GM19395 (cell line): ENCODE measurements around the gene TRPV3.
"Not testable (repeated sequence)": the region's sequence is repeated elsewhere in the genome, so short reads cannot be mapped to it uniquely, and the experiment has no call there.

Experiments used
- ATAC-seq: cut with Tn5 transposase; IDR thresholded peaks from one replicate; pipeline ENCODE4 v1.9.1; 2021; ENCODE audit warnings: mild to moderate bottlenecking, moderate library complexity; ENCODE audit not compliant: unreplicated experiment

TRPV3 gene

DNA sequence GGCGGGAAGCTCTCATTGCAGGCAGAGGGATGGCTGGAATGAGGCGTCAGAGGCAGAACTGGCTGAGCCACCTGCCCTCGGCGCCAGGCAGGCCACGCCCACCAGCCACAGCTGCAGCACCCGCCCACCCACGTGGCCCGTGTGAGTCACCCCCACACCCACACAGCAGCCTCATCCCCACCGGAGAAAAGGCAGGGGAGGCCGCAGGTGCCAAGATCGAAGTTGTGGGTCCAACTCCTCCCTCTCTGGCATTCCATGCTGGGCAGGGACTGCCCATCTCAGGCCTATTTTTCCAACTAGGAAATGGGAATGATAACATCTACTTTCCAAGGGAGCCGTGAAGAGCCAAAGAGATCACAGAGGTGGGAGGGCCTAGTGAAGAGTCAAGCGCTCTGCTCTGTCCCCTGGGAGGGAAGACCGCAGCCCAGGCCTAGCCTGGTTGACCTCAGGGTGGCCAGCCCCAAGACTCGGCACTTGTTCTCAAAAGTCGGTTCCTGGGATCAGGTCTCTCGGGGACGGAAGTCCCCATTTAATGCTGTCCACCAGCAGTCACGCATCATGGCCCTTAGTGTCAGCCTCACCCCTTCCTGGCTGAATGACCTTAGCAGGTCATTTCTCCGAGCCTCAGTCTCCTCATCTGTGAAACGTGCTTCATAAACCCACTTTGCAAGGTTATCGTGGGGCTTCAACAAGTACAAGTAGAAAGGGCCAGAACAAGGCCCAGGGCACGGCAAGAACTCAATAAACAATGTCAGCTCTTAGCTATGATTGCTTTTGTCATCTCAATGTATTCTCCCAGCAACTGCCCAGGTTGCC is at the start of gene TRPV3:
TRPV3 (minus strand) TSS at position 45 of the 816 bp plus-strand sequence. CDS start 2,962 bp downstream, outside the sequence.
- peak; percentile 46 for ATAC-seq

DNA sequence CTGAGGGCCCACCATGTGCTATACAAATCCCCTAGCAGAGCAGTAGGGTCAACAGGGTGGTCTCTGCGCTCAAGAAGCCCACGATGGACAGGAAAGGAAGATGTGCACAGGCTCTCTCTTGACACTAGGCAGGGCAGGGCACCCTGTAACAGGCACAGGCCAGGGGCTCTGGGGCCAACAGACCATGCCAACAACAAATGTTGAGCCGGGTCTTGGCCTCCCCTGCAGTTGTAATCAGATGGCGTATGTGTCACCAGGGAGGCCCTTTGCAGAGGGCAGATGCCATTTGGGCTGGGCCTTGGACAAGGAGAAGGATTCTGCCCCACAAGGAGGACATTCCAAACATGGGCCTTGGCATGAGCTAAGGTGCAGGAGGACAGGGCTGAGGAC is 46.3 kb upstream of the TRPV3 start:
- no peak for ATAC-seq

DNA sequence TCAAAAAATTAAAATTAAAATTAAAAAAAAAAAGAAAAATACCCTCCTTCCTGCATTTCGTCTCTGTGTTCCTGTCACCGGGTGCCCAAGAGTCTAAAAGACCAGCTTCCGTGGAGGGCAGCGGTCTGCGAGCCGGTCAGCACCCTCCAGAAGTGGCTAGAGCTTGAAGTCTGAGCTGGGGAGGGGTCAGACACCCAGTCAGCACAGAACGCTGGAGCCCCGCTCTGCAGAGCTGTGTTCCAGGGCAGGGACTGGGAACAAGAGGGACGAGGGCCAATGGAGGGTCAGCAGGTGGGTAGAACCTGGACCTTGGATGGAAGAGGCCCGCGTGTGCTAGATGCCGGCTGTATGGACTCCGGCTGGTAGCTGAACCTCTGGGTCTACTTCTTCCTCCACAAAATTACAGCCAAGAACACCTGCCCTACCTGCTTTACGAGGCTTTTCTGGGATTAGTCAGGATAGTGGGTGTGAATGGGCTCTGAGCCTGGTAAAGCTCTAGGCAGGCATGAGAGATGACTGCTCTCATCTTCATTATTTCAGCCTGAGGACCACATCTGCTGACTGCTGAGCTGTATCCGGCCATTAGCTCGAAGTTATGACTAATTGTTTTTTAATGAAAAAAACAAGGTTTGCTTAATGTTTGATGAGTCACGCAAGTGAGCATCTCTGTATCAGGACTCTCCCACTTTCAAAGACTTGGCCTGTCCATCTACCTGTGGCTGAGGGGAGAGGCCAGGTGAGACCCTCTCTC is 45.7 kb upstream of the TRPV3 start:
- ATAC-seq = no peak

DNA sequence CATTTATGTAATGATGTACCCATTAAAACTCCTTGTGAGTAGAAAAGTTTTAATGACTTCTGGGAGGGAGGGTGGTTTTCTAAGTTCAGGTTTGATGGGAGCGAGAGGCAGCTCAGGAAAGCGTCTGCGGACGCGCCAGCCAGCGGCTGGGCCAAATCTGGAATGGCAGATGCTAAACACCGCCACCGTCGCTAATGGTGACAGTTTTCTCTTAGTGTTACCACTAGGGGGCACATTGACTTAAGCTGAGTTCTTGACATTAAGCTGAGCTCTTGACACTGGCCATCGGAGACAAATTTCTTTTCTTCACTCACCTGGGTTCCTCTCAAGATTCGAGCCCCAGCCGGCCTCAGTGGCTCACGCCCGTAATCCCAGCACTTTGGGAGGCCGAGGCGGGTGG is 44.9 kb upstream of the TRPV3 start:
- no peak for ATAC-seq

DNA sequence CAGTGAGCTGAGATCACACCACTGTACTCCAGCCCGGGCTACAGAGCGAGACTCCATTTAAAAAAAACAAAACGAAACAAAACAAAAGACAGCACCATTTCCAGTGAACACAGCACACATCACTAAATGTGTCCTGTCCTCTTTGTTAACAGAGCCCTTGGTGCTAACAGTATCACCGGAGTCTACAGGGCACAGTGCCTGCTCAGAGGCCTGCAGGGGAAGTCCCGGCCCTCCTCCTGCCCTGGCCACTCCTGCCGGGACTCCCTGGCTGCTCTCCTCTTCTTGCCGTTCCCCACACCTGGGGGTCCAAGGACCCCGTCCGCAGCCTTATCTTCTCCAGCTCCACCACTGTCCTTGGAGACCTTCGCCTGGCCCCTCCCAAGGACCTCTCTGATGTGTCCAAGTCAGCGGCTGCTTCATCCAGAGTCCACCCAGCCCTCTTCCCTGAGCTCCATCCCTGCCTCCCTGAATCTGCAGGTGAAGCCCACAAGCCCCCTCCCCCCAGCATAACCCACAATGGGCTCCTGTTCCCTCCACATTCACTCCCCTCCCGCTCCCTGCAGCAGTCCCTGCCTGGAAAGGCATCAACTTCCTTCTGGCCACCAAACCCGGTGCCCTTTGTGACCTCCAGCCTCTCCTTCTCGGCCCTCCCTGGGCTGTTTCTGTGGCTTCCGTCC is 43.1 kb upstream of the TRPV3 start:
- no peak for ATAC-seq

DNA sequence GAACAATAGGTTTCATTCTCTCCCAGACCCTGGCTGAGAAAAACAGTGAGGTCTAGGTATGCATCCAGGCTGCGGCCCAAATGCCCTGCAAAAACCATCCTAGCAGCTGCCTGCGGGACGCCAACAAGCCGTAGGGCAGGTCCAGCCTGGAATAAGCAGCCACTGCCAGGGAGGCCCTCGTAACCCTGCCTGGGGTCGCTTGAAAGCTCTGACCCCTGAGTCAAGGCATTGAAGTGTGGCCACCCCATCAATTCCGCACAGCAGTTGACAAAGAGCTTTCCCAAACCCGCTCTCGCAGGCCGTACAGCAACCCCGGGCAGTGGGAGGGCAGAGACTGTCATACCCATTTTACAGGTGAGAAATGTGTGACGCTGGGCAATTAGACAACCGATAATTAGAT is 40.5 kb upstream of the TRPV3 start:
- ATAC-seq = no peak

DNA sequence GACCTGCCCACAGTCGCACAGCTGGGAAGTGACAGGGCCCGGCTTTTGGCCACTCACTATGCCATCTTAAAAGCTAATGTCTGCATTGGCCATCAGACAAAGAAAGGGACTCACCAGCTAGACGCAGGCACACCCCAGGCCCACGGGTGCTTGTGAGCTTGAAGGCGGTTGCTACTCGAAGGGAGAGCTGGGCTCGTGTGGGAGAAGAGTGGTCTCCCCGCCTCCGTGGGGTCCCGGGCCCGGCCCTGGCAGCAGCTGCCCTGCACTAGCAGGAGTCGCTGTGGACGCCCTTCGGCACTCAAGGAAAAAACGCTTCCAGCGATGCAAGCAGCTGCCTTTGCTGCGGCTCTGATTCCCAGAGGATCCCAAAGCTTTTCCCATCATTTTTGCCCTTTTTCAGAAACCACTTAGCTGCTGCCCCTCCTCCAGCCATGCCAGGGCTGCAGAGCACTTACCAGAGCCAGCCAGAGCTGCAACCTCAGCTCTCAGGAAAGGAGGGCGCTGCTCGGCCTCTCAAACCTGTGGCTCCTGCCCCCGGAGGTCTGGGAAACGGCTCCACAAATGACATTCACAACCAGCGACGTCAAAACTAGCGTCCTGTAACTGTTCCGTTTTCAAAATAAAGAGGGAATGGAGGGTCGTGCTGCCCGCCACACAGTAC is 39.3 kb upstream of the TRPV3 start:
- no peak for ATAC-seq

DNA sequence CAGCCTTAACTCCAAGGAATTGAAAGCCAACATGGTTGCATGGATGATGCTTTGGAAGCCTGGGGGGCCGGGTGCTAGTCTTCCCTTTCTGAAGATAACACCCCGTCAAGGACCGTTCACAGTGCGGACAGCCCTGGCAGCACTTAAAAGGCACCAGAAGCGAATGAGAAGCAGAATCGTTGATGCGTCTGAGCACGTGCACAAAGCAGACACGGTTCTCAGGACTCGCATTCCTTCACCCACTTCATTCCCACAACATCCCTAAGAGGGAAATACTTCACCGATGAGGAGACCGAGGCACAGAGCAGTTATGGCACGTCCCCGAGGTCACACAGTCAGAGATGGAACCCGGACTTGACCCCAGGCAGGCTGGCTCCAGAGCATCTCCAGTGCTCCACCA is 37.4 kb upstream of the TRPV3 start:
- no peak for ATAC-seq

DNA sequence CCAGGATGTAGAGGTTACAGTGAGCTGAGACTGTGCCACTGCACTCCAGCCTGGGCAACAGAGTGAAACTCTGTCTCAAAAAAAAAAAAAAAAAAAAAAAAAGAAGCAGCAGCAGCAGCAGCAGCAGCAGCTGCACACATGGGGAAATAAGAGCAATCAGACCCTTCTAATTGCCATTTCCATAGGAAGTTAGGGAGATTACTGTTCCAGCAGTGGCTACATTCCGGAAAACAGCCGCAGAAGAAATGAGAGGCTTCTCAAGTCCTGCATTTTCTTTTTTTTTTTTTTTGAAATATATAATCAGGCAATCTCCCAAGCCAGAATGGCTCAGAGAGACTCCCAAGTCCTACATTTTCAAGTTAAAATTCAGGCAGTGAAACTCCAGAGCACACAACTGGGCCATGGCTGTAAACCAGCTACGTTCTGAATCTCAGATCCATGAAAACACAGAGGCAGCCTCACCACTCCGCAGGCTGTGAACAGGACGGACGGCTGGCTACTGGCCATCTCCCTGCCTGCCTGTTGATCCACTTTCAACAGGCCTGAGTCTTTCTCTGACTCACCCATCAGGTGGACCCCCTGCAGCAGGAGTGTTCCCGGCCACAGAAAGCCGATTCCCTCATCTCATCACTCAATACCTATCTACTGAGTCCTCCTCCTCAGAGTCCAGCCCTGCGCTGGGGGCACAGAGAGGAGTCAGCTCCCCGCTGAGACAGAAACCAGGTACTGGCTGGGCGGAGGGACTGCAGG is 36.6 kb upstream of the TRPV3 start:
- no peak for ATAC-seq

DNA sequence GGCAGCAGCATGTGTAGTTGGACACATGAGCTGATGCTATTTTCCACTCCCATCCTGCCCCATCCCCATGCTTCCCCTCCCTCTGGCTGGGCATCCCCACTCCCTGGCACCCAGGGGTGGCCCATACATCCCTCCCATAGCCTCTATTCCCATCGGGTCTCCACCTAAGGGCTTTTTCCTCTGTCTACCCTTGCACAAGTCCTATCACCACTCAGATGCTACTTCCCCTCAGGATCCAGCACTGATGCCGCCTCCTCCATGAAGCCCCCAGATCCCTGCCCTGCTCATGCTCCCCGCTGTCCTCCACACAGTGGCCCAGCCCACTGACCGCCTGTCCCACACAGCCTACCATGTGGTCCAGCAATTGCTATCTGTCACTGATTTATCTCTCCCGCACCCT is 35.8 kb upstream of the TRPV3 start:
- ATAC-seq = no peak

DNA sequence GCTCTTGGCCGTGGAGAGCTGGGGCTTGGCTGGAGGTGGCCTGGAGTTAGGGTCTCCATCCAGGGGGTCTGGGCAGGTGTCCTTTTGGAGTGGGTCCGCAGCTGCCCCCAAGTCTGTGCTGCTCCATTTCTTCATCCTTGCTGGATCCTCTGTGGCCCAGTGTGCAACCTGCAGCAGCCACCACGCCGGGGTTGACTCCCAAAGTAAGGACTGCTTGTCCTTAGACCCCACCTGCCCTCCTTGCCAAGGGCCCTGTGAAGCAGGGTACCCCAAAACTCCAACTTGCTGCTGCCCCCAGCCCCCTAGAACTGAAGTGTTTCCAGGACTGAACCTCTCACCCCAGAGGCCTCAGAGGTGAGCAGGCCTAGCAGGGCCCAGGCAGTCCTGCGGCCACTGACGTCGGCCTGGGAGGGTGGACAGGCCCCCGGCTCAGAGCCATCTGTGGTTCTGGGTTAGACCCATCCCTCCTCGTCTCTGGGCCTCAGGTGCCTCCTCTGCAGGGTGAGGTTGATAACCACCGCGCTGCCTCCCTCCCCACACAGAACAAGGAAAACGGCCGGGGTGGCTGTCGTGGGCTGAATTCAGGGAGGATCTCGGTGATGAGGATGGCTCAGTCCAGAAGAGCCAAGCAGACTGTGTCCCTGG is 34.7 kb upstream of the TRPV3 start:
- no peak for ATAC-seq

DNA sequence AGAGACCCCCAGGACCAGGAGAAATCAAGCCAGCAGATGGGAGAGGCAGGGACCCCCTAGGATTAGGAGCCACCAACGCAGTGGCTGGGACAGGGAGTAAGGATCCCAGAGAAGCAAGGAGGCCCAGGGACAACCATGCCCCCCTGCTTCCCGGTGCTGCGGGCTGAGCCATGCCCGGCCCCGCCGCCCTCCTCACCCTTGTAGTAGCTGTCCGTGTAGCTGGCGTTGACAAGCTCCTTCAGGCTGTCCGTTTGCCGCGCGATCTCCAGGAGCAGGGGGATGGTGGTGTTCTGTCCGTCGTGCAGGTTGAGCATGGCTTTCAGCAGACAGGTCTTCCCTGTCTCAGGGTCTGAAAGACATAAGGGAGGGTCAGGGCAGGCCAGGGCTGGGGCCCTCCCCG is 33.2 kb upstream of the TRPV3 start:
- no peak for ATAC-seq

DNA sequence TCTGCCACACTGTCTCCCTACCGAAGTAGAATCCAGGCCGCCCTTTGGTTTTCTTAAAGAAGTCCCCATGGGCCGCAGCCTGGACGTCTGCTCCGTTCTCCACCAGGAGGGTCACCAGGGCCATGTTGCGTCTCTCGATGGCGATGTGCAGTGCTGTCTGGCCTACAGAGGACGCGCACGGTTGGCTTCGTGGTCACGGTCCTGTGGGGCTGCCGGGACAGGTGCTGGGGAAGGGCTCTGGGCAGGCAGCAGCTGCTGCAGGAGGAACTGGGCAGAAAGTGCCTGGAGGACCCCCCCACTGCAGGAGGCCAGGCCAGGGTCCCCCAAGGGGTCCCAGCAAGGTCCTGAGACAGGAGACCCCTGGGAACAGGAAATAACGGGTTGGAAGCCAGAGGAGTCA is 32.6 kb upstream of the TRPV3 start:
- ATAC-seq = no peak

DNA sequence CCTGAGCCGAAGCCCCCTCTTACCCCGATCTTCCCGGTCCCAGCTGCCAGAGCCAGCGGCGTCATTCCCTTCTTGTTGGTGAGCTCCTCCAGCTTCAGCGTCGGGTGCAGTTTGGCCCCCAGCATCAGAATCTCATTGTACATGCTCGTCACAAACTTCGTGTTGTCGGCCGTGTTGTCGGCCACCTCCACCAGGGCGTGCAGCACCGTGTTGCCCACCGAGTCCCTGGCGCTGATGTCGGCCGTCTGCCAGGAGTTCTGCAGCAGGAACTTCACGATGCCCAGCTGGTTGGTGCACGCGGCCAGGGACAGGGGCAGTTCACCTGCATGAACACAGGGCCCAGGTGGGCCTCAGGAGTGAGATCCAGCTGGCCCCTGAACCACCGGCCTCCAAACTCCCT is 32.2 kb upstream of the TRPV3 start:
- ATAC-seq = no peak

DNA sequence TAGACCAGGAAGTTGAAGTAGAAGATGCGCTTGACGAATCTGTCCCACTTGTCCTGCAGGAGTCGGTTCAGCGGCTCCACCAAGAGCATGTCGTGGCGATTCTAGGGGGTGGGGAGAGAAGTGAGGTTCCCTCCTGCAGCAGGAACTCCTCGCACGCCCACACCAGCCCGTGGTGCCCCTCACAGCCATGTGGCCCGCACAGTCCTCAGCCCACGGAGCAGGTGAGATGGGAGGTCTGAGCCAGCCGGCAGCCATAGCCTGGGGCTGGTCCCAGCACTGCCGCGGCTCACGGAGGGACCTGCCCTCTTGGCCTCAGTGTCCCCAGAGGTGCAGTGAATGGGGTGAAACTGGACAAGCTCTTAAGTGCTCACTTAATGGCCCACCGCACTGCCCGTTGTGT is 28.2 kb upstream of the TRPV3 start:
- no peak for ATAC-seq

DNA sequence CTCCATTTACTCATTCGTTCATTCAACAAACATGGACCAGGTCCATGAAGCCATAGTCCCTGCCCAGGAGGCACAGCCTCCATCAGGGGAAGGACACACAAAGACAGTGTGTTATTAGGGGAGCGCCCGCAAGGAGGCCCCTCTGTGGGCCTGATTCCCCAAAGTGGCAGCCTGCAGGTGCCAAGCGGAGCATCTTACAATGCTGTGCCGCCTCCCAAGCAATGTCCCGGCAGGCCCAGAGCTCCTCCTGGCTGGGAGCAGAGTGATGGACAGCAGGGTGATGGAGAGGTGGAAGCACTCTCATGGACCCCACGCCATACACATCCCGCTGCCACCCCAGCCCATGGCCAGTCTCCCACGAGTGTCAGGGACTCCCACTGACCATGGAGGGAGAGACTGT is 25.8 kb upstream of the TRPV3 start:
- ATAC-seq = no peak

DNA sequence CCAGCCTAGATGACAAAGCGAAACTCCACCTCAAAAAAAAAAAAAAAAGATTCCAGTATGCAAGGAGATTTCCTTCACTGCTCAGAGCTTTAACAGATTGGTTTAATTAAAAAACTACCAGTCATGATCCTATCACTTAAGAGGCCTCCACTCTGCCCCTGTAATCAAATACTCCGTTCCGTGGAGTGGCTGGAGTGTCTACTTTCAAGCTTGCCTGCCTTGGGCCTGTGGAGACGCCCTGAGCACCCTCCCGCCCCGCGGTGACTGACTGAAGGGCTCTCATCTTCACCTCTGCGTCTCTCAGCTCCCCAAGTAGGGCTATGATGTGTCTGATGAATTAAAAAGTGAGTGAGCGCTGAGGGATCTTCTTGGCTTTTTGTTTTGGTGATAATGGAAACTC is 25.3 kb upstream of the TRPV3 start:
- ATAC-seq = no peak

DNA sequence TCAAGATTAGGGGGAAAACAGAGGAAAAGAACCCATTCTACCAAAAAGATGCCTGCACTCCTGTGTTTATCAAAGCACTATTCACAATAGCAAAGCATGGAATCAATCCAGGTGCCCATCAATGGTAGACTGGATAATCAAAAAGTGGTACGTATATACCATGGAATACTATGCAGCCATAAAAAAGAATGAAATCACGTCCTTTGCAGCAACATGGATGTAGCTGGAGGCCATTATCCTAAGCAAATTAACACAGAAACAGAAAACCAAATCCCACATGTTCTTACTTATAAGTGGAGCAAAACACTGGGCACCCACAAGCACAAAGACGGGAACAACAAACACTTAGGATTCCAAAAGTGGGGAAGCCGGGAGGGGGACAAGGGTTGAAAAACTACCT is 21.1 kb upstream of the TRPV3 start:
- ATAC-seq = not testable (repeated sequence)

DNA sequence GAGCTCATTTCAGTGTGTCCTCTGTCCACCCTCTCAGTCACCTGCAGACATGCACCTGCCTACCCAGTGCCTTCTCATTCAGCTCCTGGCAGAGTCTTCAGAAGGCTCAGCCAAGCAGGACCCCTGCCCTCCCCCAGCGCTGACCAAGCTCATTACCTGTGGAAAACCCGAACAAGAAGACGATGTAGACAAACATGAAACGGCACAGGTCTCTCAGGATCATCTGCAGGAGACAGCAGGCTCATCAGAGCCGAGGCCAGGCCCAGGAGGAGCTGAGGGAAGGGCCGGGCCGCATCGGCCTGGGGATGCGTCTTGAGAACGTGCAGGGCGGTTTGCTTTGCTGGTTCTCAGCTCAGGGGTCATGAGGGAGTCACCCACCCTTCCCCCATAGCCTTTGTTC is 19.4 kb upstream of the TRPV3 start:
- ATAC-seq = no peak

DNA sequence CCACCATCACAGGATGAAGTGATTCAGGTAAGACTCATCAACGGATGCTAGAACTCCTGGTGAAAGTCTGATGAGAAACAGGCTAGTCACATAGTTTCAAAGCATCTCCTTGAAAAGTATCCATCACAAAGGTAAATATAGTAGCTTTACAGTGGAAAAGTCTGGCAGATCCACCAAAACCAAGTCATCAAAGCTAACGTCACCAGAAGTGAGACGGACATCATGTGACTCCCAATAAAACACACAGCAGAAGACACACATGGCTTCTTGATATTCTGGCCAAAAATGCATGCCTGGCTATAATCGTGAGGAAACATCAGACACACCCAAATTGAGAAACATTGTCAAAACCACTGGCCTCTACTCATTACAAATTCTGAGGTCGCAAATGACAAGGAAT is 17.9 kb upstream of the TRPV3 start:
- no peak for ATAC-seq
